Colonic mucosa (tissue), 4 donors: Measurements from ENCODE around the gene HNRNPU. TPM values are rescaled to one million over a fixed set of nuclear protein-coding genes. Genes with fewer than 3 reads are reported as not detected.

Experiments
- DNase-seq: peaks from one replicate; pipeline ENCODE4 v3.0.0-alpha.2; 2020
- H3K27ac ChIP-seq: fragments of 200-600 bp; one replicate; pipeline ENCODE4 v1.8.0; 2021
- H3K27me3 ChIP-seq: fragments of 200-600 bp; one replicate; pipeline ENCODE4 v1.8.0; 2021
- H3K36me3 ChIP-seq: fragments of 200-600 bp; one replicate; pipeline ENCODE4 v1.8.0; 2021
- H3K4me1 ChIP-seq: fragments of 200-600 bp; one replicate; pipeline ENCODE4 v1.8.0; 2021; ENCODE audit warnings: mild to moderate bottlenecking
- H3K4me3 ChIP-seq: fragments of 200-600 bp; one replicate; pipeline ENCODE4 v1.8.0; 2021
- H3K9ac ChIP-seq, 2 donors: one replicate each; pipeline ENCODE4 v1.7.0; 2013; ENCODE audit warnings: control low read depth in 2 of 2, low read depth in 2 of 2, low read length in 2 of 2
- H3K9me3 ChIP-seq: fragments of 200-600 bp; one replicate; pipeline ENCODE4 v1.8.0; 2021
- CTCF ChIP-seq: fragments of 200-600 bp; IDR thresholded peaks from one replicate; pipeline ENCODE4 v1.8.0; 2022; ENCODE audit warnings: antibody characterized with exemption, mild to moderate bottlenecking
- intact Hi-C: fragments of 100-400 bp; cut with DNase I; formaldehyde crosslinking; loops from one replicate; pipeline ENCODE4 v1.14.1; 2022
- total RNA-seq, 2 donors: library from RNA; stranded (reverse); fragmentation: NEBNext Ultra II Directional in 1 of 2; extraction: Animal tissue kit (Norgen Biotek cat#: 25700) in 1 of 2; gene quantifications; one replicate each; pipeline ENCODE4 v1.2.1, GENCODE V29; 2021
- donor health status: healthy.
- donor health status: DM: no; HTN: no; CAD: no.
- donor health status: DM: no; HTN: no; CAD: no.

Gene HNRNPU
- total RNA-seq, 2 donors from 2014 or later, result 218 to 370 TPM

GRCh38 chr1:244800821-244801220 is 63.5 kb downstream of the HNRNPU start:
- no peaks in the 10 kb centered on the region for H3K36me3 ChIP-seq
- no peak overlapping the region for H3K27ac ChIP-seq
- no peak for DNase-seq
- H3K4me1 ChIP-seq, result no peaks in the 10 kb centered on the region
- intact Hi-C loops, result loop anchor here (2.0 kb wide), 1 partner anchor 242 kb away; no protein-coding TSS in a partner anchor
- no peak overlapping the region for H3K4me3 ChIP-seq
- TF ChIP-seq CTCF, result no peak
- H3K9ac ChIP-seq, result no peak overlapping the region
- no peaks in the 10 kb centered on the region for H3K9me3 ChIP-seq
- H3K27me3 ChIP-seq, result no peaks in the 10 kb centered on the region

Other genes with a start within 250 kb of the HNRNPU start
- 10 to 100 TPM; 34.5 to 57.4 TPM for gene DESI2, start 211.4 kb downstream of the HNRNPU start, total RNA-seq
- 10 to 100 TPM; 26.1 to 31.5 TPM for gene COX20, start 28.9 kb downstream of the HNRNPU start, total RNA-seq